Hindlimb muscle (tissue), 1 donor: Measurements from ENCODE around the gene TICAM2. TPM values are rescaled to one million over a fixed set of nuclear protein-coding genes. Genes with fewer than 3 reads are reported as not detected.

Experiments used
- DNase-seq: peaks from one replicate; pipeline ENCODE4 v3.0.0-alpha.2; 2013
- polyA plus RNA-seq: library from polyadenylated mRNA; unstranded; fragments of 120-200 nt; gene quantifications from one replicate; pipeline ENCODE4 v1.2.1, GENCODE V29; 2013; ENCODE audit not compliant: insufficient read length

Gene TICAM2
- polyA plus RNA-seq, 1 donor = 5.0 TPM

DNA sequence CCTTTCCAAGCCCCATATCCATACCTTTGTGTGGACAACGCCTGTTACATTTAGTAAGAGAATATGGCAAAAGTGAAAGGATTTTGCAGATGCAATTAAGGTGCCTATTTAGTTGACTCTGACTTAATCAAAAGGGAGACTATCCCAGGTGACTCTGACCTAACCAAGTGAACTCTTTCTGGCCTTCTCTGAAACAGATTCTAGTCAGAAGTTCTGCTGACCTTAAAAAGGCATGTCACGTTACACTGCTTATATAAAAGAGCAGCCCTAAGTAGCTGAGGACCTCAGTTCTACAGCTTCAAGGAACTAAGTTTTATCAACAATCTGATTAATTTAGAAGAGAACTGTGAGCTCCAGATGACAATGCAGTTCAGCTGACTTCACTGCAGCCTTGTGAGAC is 5.7 kb upstream of the TICAM2 start:
- no peak for DNase-seq

DNA sequence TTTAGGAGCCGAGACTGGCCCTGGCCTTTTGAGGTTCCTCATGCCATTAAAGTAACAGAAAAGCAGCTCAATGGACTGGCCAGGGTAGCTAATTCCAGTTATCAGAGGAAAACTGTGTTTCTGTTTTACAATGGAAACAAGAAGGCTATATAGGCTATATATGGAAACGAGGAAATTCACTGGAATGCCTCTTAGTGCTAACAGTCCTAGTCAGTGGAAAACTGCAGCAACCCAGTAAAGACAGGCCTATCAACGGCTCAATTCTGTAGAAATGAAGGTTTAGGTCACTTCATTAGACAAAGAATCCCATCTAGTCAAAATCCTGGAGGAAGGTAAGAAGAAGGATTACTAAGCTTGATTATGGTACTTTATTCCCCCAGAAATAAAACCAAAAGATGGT is 3.2 kb upstream of the TICAM2 start:
- no peak for DNase-seq

DNA sequence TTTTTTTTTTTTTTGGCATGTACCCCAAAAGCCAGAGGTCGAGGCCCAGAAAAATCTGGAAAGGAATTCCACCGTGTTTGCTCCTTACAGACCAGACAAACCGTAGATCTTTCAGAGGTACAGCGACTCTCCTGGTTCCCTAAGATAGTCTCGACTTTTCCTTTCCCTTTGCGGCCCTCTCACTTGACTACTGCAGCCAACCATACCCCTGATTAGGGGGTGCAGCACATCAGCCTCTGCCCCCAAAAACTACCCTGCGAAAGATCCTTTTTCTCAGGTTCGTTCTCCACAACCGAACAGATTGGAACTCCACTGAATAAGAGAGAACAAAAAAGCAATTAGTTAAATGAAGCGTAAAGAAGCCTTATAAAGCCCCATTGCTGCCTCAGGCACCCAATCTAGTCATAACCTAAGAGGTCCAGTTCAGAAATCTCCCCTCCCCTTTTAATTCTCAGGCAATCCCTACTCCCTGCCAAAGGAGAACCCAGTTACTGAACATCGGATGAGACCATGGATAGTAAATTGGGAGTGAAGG is 379 bp upstream of the TICAM2 start:
- DNase-seq = no peak

DNA sequence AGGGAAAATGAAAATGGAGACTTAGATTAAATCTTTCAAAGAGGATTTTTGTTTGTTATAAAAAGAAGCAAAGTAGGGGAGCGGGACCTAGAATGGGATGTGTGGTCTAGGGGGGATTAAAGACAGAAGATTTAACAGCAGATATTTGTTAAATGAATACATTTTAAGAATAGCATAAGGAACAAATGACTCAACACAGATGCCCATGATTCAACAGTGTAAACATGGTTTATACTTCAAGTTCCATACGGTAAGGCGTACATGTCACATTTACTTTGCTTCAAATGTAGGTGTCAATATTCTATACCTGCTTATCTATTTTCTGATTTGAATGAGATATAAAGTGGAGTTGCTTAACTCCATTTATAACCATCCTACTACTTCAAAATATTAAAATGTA is 1.5 kb downstream of the TICAM2 start:
- DNase-seq = no peak

- DNase-seq = no peak
Observed at GRCh38 chr5:115599924-115600323, 2.4 kb downstream of the TICAM2 start.

GRCh38 chr5:115599502-115599901 is 2.8 kb downstream of the TICAM2 start:
- DNase-seq = peak; percentile 26

DNA sequence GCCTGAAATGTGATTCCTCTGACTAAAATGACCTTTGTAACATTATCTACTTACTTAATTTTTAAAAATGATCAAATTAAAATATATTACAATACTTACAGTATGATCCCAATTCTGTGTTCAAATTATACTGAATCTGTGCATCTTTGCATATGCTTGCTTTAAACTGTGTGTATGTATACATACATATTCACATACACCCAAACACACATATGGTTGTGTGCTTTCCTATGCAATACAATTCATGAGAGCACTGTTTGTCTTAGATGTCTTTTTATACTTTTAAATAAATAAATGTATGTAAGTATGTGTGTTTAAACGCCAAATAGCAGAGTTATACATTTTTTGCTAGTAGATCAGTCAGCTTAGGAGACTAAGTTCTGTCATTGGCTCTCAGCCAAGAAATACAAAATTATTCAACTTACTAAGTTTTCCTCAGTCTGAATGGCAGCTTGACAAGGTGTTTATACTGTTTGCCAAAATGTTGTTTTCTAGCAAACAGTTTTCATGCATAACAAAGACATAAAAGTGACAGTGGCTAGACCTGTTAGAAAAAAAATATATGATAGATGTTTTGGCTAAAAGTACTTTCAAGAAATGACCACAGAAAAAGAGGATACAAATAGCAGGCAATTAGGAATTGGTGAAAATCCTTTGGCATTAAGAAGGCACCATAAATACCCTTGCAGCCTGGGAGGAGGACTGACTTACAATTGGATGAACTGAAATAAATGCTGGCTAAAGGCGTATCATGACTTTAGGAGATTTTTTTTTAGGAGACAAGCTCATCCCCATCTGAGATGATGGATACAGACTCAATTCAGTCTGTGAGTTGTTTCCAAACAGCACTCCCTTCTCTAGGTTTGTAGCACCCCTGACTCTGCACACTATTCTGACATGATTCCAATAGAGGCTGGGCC is 7.9 kb downstream of the TICAM2 start:
- DNase-seq = no peak

- no peak for DNase-seq
Observed at GRCh38 chr5:115589043-115589442, 13.2 kb downstream of the TICAM2 start.

DNA sequence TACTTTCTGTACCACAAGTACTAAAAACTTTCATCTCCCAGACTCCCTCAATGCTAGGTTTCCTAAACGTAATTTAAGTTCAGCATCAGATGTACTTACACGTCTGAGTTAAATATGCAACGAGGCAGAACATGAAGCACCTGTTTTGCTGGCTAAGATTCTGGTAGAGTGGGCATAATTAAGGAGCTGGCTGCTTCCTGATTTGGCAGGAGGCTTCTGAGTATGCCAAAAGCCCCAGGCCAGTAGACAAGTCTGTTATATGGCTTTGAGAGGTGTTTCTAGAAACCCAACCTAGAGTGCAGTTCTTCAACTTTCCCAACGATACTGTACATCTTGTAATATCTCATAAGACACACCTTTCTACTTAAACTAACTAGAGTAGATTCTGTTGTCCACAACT is 13.6 kb downstream of the TICAM2 start:
- no peak for DNase-seq

DNA sequence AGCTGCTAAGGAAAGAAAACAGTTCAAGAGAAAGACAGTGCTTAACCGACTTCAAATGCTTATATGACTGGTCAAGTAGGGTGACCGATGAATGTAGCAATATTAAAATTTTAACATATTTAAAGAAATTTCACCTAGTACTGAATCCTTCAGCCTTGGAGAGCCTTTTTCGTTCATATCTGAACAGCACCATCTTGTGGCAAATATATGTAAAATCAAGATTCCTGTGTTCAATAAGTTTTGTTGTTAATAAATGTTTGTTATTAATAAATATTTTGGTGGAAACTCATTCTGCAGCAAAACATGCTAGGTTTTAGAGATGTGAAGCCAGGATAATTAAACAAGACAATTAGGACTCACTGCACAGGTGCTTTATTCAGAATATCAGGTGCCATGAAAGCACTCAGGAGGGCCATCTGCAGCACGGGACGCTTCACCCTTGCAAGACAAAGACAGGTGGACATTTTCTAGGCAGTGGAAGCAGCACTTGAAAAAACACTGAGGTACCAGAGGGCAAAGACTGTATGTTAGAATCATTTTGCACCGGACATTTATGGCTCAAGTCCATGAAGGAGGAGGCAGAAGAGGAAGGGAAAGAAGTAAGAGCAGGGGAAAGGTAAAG is 15.6 kb downstream of the TICAM2 start:
- DNase-seq = no peak

DNA sequence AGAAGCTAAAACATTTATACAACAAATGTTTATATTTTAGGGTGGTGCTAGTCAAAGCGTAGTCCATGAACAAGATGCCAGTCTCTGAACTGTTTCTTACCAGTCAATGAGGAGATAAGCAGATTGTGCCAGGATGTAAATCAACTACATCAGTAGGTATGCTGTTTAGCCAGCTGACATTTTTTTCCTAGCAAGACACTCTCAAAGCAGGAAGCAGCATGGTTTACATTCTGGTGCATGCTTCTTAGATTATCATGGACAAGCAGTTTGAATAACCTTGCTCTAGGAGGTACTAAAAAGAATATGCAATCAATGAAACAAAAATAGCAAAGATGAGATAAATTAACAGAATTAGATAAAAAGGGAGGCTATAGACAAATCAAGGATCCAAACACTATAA is 17.0 kb downstream of the TICAM2 start:
- DNase-seq = no peak

- DNase-seq = no peak
Observed at GRCh38 chr5:115584501-115584900, 17.8 kb downstream of the TICAM2 start.

DNA sequence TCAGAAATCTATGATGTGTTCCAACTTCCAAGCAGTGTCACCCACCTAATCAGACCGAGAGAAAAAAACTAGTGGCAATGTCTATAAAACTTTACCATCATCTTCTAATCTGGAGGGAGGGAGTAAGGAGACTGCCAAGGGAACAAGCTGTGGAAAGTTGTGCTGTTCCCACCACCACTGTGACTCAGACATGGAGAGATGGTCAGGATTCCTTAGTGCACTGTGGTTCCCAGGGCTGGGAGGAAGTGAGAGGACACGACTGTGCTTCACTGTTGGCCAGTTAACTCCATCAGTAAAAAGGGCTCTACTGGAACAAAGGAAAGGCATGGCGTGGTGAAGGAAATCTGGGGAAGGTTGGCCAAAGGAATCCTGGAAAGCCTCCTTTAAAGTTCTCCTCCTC is 18.8 kb downstream of the TICAM2 start:
- no peak for DNase-seq

GRCh38 chr5:115580941-115581340 is 21.3 kb downstream of the TICAM2 start:
- DNase-seq = no peak

DNA sequence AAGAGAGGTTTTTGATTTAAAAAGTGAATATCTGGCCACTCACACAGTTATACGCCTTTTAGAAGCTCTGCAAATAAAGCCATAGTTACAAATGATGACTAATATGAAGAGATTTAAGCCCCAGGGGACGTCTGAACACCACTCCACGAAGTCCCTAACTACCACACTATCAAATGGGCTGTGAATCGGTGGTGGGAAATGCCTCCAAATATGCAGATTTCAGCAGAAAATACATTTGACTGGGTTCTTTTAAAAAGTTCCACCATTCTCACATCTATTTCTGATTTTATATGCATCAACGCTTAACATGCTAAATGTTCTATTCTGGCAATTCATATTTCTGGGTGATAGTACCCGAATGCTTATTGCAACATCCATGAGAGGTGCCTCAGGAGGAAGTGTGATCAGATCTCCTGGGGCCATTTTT is 22.5 kb downstream of the TICAM2 start:
- no peak for DNase-seq

DNA sequence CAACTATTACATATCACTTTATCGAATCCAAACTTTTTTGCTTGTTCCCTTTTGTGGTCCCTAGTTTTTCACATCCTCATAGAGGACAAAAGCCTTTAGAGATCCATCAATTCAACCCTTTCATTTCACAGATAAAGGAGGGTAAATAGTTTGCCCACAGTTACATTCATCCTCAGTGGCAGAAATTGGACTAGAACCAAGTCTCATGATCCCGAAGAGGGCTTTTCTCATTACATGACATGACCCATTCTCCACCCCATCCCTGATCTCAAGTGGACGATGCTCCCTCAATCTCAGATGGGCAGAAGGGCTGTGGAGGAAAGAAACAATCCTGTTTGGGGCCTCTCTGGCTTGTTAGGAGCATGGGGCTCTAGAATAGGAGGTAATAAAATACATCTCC is 23.1 kb downstream of the TICAM2 start:
- DNase-seq = no peak

DNA sequence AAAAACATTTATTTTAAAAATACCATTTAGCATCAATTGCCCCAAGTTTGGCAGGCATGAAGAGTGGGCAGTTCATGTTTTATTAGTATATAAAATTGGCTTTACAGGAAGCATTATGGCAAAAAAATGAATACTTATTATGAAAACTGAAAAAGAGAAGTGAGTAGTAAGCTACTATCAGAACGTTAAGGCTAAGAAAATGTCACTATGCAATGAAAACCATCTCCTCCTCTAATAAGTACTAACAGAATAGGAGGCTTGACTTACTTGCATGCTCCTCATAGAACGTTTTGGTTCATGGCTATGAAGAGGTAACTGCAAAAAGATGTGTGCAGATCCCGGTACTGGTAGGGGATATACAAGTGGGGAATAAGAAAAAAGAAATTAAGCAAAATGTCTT is 23.6 kb downstream of the TICAM2 start:
- no peak for DNase-seq

DNA sequence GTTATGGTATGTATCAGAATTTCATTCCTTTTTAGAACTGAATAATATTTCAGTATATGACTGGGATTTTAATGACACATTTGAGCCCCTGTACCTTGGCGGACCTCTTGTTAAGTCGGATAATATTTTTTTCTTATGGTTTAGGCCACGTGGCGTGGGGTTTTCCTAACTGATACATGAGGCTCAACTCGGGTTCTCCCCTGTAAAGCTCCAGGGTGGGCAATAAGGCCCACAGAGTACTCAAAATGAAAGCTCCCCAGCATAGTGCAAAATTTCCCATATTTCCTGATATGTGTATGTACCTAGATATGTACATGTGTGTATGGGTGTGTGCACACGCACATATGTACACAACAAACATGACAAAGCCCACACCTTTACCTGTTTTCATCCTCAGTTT is 24.5 kb downstream of the TICAM2 start:
- no peak for DNase-seq

- DNase-seq = no peak
Observed at GRCh38 chr5:115577329-115577728, 24.9 kb downstream of the TICAM2 start.

DNA sequence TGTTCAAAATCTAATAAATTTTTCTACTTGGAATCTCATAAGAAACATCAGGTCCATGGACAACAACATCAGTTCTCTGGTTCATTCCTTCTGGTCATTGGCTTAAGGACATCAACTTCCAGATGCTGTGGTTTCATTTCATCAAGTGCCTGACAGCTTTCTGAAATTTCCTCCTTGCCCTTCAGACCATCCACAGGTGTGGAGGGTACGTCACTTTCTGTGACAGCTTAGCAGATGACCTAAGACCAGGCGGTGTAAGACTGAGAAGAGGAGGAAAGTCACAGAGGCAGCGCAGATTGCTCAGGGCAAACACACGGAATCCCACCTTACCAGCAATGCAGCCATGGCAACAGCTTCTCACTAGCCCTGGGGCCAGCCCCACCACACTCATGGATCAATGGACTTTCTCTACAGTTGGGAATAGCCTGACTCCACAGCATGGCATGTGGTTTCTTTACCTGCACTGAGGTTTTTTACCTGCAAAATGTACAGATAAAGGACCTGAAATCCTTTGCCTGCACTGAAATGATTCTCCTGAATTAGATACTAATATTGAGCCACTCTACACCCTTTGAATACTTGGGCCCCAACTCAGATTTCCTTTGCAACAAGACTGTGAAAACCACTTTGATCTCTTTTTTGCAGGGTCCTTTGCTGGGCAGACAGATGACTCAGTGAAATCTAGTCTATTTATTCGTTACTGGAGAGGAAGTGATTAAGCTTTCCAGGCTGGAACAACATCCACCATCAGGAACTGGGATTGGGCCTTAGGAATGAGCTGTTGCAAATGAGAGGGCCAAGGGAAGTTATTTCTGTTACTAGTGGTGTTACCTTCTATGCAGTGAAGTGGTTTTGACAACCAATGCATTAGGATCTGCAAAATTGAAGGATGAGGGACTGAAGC is 26.9 kb downstream of the TICAM2 start:
- no peak for DNase-seq

- DNase-seq = no peak
Observed at GRCh38 chr5:115573133-115573532, 29.1 kb downstream of the TICAM2 start.

GRCh38 chr5:115571441-115571878 is 30.8 kb downstream of the TICAM2 start:
- peak; percentile 9 for DNase-seq

DNA sequence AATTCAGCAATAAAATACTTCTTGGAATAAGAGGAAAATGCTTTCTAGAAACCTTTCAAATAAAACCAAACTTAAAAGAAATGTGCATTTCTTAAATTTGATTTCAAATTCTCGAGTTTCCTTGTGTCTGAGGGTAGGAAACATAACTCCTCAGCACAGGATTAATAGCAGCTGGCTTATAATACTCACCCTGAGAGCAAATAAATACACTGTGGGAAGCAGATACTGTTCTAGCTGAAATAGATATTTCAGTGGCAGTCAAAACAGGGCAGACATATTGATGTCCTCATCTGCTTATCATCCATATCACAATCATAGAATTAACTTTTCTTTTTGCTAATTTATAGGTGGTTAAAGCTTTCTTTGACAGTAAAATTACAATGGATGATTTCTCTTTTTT is 33.6 kb downstream of the TICAM2 start:
- DNase-seq = no peak
